Measurements from ENCODE around the gene PAK5.

DNA sequence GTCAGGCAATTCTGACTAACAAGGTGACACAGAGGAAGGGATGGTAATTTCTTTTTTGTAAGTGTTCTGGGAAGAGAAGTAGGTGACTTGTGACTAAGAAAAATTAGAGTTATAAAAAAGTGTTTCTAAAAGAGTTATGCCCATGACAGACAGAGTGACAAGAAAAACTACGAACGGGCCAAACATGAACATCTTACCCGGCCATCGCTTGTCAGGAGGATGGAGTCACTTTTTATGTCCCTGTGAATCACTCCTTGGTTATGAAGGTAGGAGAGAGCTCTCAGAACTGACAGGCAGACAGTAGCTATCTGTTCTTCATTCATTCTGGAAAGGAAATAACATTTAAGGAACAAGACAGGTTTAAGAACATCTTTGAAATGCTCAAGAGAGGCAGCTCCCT lies 281.5 kb downstream of the PAK5 start:
- no peak for TF ChIP-seq RAD21 (conservative IDR thresholded peaks at IDR 0.05 in 1 of 2, IDR thresholded peaks at IDR 0.05 in 1 of 2)
- no peak for TF ChIP-seq CTCF (IDR thresholded peaks at IDR 0.05)
- no peak for TF ChIP-seq POLR2AphosphoS2 (conservative IDR thresholded peaks at IDR 0.05; ENCODE audit: low read length)
- no peak for TF ChIP-seq POLR2A (IDR thresholded peaks at IDR 0.05; ENCODE audit: low read length)
- TF ChIP-seq NPAS2 (CRISPR knock-in tag; IDR thresholded peaks at IDR 0.05; ENCODE audit: borderline replicate concordance), result no peak
- TF ChIP-seq SMC3 (IDR thresholded peaks at IDR 0.05), result no peak
- TF ChIP-seq HEYL (CRISPR knock-in tag; IDR thresholded peaks at IDR 0.05), result no peak
- TF ChIP-seq MAX (IDR thresholded peaks at IDR 0.05), result no peak
- no peak for TF ChIP-seq KDM1A (IDR thresholded peaks at IDR 0.05; ENCODE audit: low read depth)
- TF ChIP-seq MYC (IDR thresholded peaks at IDR 0.05; ENCODE audit: borderline replicate concordance, low read length), result no peak
- TF ChIP-seq USF2 (IDR thresholded peaks at IDR 0.05), result no peak
